Cardiac muscle cell (in vitro differentiated cells and primary cell): ENCODE results near the gene FFAR2. TPM values are rescaled to one million over a fixed set of nuclear protein-coding genes. Genes with fewer than 3 reads are reported as not detected.
"Not testable (repeated sequence)": the region's sequence is repeated elsewhere in the genome, so short reads cannot be mapped to it uniquely, and the experiment has no call there.

ENCODE experiments used
- DNase-seq, 2 donors: peaks; one replicate each; pipeline versions ENCODE4 v3.0.0 to v3.0.0-alpha.2; 2010 to 2017; ENCODE audit warnings: low read depth in 1 of 2, low spot score in 1 of 2
- H3K27ac ChIP-seq: fragments of 200-600 bp; sonication (generic); 2 replicates; pipeline ENCODE4 v1.5.1; 2016
- H3K27me3 ChIP-seq: fragments of 200-600 bp; sonication (generic); 2 replicates; pipeline ENCODE4 v1.6.0; 2016; ENCODE audit warnings: control low read depth
- H3K36me3 ChIP-seq: fragments of 200-600 bp; sonication (generic); 2 replicates; pipeline ENCODE4 v1.5.1; 2016; ENCODE audit warnings: control low read depth
- H3K4me1 ChIP-seq: fragments of 200-600 bp; sonication (generic); 2 replicates; pipeline ENCODE4 v1.8.1; 2017; ENCODE audit warnings: low read depth, mild to moderate bottlenecking, mixed run types
- H3K4me3 ChIP-seq: fragments of 200-600 bp; sonication (generic); 2 replicates; pipeline ENCODE4 v1.5.1; 2016; ENCODE audit warnings: mild to moderate bottlenecking
- H3K9me3 ChIP-seq: fragments of 200-600 bp; sonication (generic); 2 replicates; pipeline ENCODE4 v1.5.1; 2017; ENCODE audit warnings: low read depth, mild to moderate bottlenecking, control low read depth
- CTCF ChIP-seq: IDR thresholded peaks from 2 replicates; pipeline ENCODE4 v1.5.1; 2012; ENCODE audit warnings: low read depth, mild to moderate bottlenecking, low read length
- polyA plus RNA-seq: library from polyadenylated mRNA; unstranded; fragments of >200 nt; fragmentation: Nextera tagmentation; extraction: Ambion mirVana; gene quantifications from 2 replicates; pipeline ENCODE4 v1.2.1, GENCODE V29; 2016
- total RNA-seq: library from RNA; depleted of rRNA; stranded (reverse); fragments of >200 nt; gene quantifications from 2 replicates; pipeline ENCODE4 v1.2.3, GENCODE V29; 2016

The FFAR2 gene
- total RNA-seq (not detected in 2 replicates), polyA plus RNA-seq (not detected in 2 replicates)

GRCh38 chr19:35447606-35448469, at the start of gene FFAR2:
Gene FFAR2, plus strand, starts transcription at chr19:35448257. Its CDS starts 1,458 bp downstream, at chr19:35449715.
- no peak for DNase-seq
- Histone ChIP-seq H3K27me3 (no peaks in the 10 kb centered on the region), H3K4me1 (no peaks in the 10 kb centered on the region), H3K36me3 (no peaks in the 10 kb centered on the region), H3K4me3 (no peak within 1 kb of the TSS), H3K9me3 (no peaks in the 10 kb centered on the region), H3K27ac (no peak within 1 kb of the TSS)
- TF ChIP-seq CTCF = no peak

DNA sequence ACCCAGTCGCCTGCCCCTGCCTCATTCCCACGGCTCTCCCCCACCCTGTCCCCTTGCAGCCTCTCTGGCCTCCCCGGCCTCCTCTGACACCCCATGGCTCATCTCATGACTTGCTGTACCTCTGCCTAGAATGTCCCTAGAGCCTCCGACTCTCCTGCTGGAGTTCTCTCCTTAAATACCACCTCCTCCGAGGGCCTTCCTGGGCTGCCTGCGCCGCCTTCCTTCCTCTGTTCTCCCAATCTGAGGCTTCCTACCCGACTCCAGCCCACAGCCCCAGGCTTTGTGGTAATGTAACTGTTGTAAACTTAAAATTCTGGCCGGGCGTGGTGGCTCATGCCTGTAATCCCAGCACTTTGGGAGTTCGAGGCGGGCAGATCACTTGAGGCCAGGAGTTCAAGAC, 49.5 kb upstream of the FFAR2 start:
- Histone ChIP-seq H3K27me3 (no peaks in the 10 kb centered on the region), H3K4me1 (peaks cover 16% of the 10 kb centered on the region), H3K9me3 (no peaks in the 10 kb centered on the region), H3K27ac (no peak overlapping the region), H3K4me3 (no peak overlapping the region), H3K36me3 (no peaks in the 10 kb centered on the region)
- TF ChIP-seq CTCF = no peak
- no peak for DNase-seq

DNA sequence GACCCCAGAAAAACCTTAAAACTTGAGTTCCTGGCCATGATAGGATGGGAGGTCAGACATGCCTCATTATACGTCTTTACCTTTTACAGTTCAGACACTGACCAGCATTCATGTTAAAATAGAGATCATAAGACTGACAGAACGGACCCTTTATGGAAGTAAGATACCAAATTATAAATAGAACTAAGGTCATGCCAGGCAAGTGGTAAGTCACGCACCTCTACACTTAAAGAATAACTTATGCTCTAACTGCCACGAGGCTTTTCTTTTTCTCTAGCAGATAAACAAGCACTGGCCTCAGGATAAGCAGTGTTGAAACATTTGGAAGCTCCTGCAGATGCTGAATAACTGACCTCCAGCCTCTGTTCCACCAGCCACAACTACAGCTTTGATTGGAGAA, 48.8 kb upstream of the FFAR2 start:
- no peaks in the 10 kb centered on the region for H3K9me3 ChIP-seq
- H3K36me3 ChIP-seq = no peaks in the 10 kb centered on the region
- peaks cover 19% of the 10 kb centered on the region for H3K4me1 ChIP-seq
- no peak overlapping the region for H3K4me3 ChIP-seq
- DNase-seq = peak in 1 of 2 donors; percentile 4
- TF ChIP-seq CTCF = no peak
- H3K27me3 ChIP-seq = no peaks in the 10 kb centered on the region
- H3K27ac ChIP-seq = peak overlapping the region; percentile 13

GRCh38 chr19:35399948-35400772, 47.9 kb upstream of the FFAR2 start:
- no peak for DNase-seq
- no peak overlapping the region for H3K27ac ChIP-seq
- peaks cover 19% of the 10 kb centered on the region for H3K4me1 ChIP-seq
- H3K27me3 ChIP-seq = no peaks in the 10 kb centered on the region
- H3K36me3 ChIP-seq = no peaks in the 10 kb centered on the region
- no peak overlapping the region for H3K4me3 ChIP-seq
- no peak for TF ChIP-seq CTCF
- no peaks in the 10 kb centered on the region for H3K9me3 ChIP-seq

GRCh38 chr19:35400773-35401100, 47.3 kb upstream of the FFAR2 start:
- TF ChIP-seq CTCF = no peak
- H3K36me3 ChIP-seq = no peaks in the 10 kb centered on the region
- no peak overlapping the region for H3K27ac ChIP-seq
- peaks cover 15% of the 10 kb centered on the region for H3K4me1 ChIP-seq
- H3K27me3 ChIP-seq = no peaks in the 10 kb centered on the region
- H3K4me3 ChIP-seq = no peak overlapping the region
- DNase-seq = no peak
- H3K9me3 ChIP-seq = no peaks in the 10 kb centered on the region

GRCh38 chr19:35401416-35401815, 46.6 kb upstream of the FFAR2 start:
- not testable (repeated sequence) for DNase-seq, H3K27ac ChIP-seq, H3K36me3 ChIP-seq, H3K9me3 ChIP-seq, H3K27me3 ChIP-seq, H3K4me3 ChIP-seq
- H3K4me1 ChIP-seq = peaks cover 15% of the 10 kb centered on the region
